ENCODE measurements around the gene VEGFA. TPM values are rescaled to one million over a fixed set of nuclear protein-coding genes. Genes with fewer than 3 reads are reported as not detected.

Gene VEGFA
- total RNA-seq, 1 donor from 2014 or later: 249 TPM

- no peak for DNase-seq (ENCODE audit: low read depth)
These were observed 31.0 kb upstream of the VEGFA start for GRCh38 chr6:43738877-43739641.

- no peak for DNase-seq (ENCODE audit: low read depth)
These were observed 30.3 kb upstream of the VEGFA start for GRCh38 chr6:43739642-43740091.

- DNase-seq (ENCODE audit: low read depth): no peak
These were observed 29.6 kb upstream of the VEGFA start for GRCh38 chr6:43740321-43740960.

GRCh38 chr6:43740961-43741764 is 28.8 kb upstream of the VEGFA start:
- DNase-seq (ENCODE audit: low read depth): no peak

- no peak for DNase-seq (ENCODE audit: low read depth)
These were observed 28.2 kb upstream of the VEGFA start for GRCh38 chr6:43741829-43742228.

- DNase-seq (ENCODE audit: low read depth): no peak
These were observed 27.7 kb upstream of the VEGFA start for GRCh38 chr6:43742285-43742684.

- no peak for DNase-seq (ENCODE audit: low read depth)
These were observed 26.9 kb upstream of the VEGFA start for GRCh38 chr6:43742931-43743632.

GRCh38 chr6:43743682-43744381 is 26.2 kb upstream of the VEGFA start:
- no peak for DNase-seq (ENCODE audit: low read depth)

- no peak for DNase-seq (ENCODE audit: low read depth)
These were observed 25.5 kb upstream of the VEGFA start for GRCh38 chr6:43744491-43744890.

GRCh38 chr6:43744931-43745727 is 24.9 kb upstream of the VEGFA start:
- no peak for DNase-seq (ENCODE audit: low read depth)

GRCh38 chr6:43746071-43746470 is 23.9 kb upstream of the VEGFA start:
- no peak for DNase-seq (ENCODE audit: low read depth)

- no peak for DNase-seq (ENCODE audit: low read depth)
These were observed 23.4 kb upstream of the VEGFA start for GRCh38 chr6:43746613-43747102.

- no peak for DNase-seq (ENCODE audit: low read depth)
These were observed 22.2 kb upstream of the VEGFA start for GRCh38 chr6:43747784-43748183.

- DNase-seq (ENCODE audit: low read depth): no peak
These were observed 21.2 kb upstream of the VEGFA start for GRCh38 chr6:43748765-43749164.

GRCh38 chr6:43749461-43749860 is 20.6 kb upstream of the VEGFA start:
- no peak for DNase-seq (ENCODE audit: low read depth)

- no peak for DNase-seq (ENCODE audit: low read depth)
These were observed 19.4 kb upstream of the VEGFA start for GRCh38 chr6:43750622-43751021.

GRCh38 chr6:43753570-43754183 is 16.3 kb upstream of the VEGFA start:
- no peak for DNase-seq (ENCODE audit: low read depth)

GRCh38 chr6:43757966-43758616 is 11.9 kb upstream of the VEGFA start:
- DNase-seq (ENCODE audit: low read depth): no peak

- DNase-seq (ENCODE audit: low read depth): no peak
These were observed 11.4 kb upstream of the VEGFA start for GRCh38 chr6:43758617-43759050.
